GM18951 (cell line): ENCODE data around the gene HES2.
"Not testable (repeated sequence)": the region's sequence is repeated elsewhere in the genome, so short reads cannot be mapped to it uniquely, and the experiment has no call there.

Experiments used
- POLR2A ChIP-seq: IDR thresholded peaks from 4 replicates; pipeline ENCODE4 v1.6.1; 2011; ENCODE audit warnings: mild to moderate bottlenecking; ENCODE audit not compliant: insufficient read length, insufficient read depth; ENCODE audit errors: extremely low read depth
- in situ Hi-C: fragments of 300-500 bp; cut with MboI; formaldehyde crosslinking; loops from one replicate; pipeline ENCODE4 v1.12.0; 2022; ENCODE audit warnings: low sequenced_read_pairs, mixed read lengths, inconsistent platforms; ENCODE audit not compliant: unreplicated experiment

Gene HES2

GRCh38 chr1:6435547-6435946, 15.8 kb upstream of the HES2 start:
- in situ Hi-C loops = no loop called here
- TF ChIP-seq POLR2A = no peak

- in situ Hi-C loops = no loop called here
- TF ChIP-seq POLR2A = no peak
Observed at GRCh38 chr1:6435129-6435528, 15.4 kb upstream of the HES2 start.

- in situ Hi-C loops = no loop called here
- TF ChIP-seq POLR2A = no peak
Observed at GRCh38 chr1:6434186-6434585, 14.5 kb upstream of the HES2 start.

GRCh38 chr1:6431645-6432579, 12.2 kb upstream of the HES2 start:
- in situ Hi-C loops = not testable (repeated sequence)

GRCh38 chr1:6429660-6430411, 10.1 kb upstream of the HES2 start:
- in situ Hi-C loops = not testable (repeated sequence)

- in situ Hi-C loops = not testable (repeated sequence)
Observed at GRCh38 chr1:6428453-6428852, 8.7 kb upstream of the HES2 start.

GRCh38 chr1:6427441-6428390, 8.0 kb upstream of the HES2 start:
- TF ChIP-seq POLR2A = no peak
- in situ Hi-C loops = no loop called here

GRCh38 chr1:6426972-6427350, 7.2 kb upstream of the HES2 start:
- in situ Hi-C loops = no loop called here

GRCh38 chr1:6426277-6426971, 6.7 kb upstream of the HES2 start:
- in situ Hi-C loops = no loop called here
- TF ChIP-seq POLR2A = no peak

More at GRCh38 chr1:6426972-6427350, 7.2 kb upstream of the HES2 start:
- no peak for TF ChIP-seq POLR2A

GRCh38 chr1:6425658-6426057, 5.9 kb upstream of the HES2 start:
- in situ Hi-C loops = no loop called here
- no peak for TF ChIP-seq POLR2A

GRCh38 chr1:6424619-6425593, 5.2 kb upstream of the HES2 start, which contains the start of gene ESPN:
Gene ESPN (plus strand): TSS chr1:6424776. CDS start chr1:6424956, 180 bp downstream.
- in situ Hi-C loops = no loop called here
- TF ChIP-seq POLR2A = no peak
